Measurements from ENCODE around the gene FBXW5. TPM values are rescaled to one million over a fixed set of nuclear protein-coding genes. Genes with fewer than 3 reads are reported as not detected.

The FBXW5 gene
- total RNA-seq, 3 donors from 2014 or later: 84.0 to 112 (median 95.3) TPM

DNA sequence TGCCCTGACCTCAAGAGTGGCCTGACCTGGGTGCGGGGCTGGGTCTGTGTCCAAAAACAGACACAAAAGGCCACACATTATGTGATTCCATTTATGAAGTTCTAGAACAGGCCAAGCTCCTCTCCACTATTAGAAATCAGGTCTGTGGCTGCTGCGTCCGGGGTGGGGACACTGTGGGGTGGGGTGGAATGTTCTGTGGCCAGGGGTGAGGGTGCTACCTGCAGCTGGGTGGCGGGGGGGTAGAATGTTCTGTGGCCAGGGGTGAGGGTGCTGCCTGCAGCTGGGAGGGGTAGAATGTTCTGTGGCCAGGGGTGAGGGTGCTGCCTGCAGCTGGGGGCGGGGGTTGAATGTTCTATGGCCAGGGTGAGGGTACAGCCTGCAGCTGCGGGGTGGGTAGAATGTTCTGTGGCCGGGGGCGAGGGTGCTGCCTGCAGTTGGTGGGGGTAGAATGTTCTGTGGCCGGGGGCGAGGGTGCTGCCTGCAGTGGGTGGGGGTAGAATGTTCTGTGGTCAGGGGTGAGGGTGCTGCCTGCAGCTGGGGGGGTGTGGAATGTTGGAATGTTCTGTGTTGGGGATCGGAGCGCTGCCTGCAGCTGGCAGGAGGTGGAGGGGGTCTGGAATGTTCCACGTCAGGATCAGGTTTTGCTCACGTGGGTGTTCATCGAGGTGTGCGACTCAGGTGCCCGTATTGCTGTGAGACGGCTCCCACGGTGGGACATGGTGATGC lies 15.8 kb upstream of the FBXW5 start:
- Mint-ChIP-seq H3K27me3 (ENCODE audit: low read depth) (no peaks in the 10 kb centered on the region), H3K4me3 (no peak overlapping the region), H3K9me3 (no peaks in the 10 kb centered on the region), H3K4me1 (ENCODE audit: low read depth) (peaks cover 36% of the 10 kb centered on the region), H3K36me3 (ENCODE audit: insufficient read depth) (no peaks in the 10 kb centered on the region)
- DNase-seq (no peak), ATAC-seq (peak in 1 of 2 donors; percentile 9)

DNA sequence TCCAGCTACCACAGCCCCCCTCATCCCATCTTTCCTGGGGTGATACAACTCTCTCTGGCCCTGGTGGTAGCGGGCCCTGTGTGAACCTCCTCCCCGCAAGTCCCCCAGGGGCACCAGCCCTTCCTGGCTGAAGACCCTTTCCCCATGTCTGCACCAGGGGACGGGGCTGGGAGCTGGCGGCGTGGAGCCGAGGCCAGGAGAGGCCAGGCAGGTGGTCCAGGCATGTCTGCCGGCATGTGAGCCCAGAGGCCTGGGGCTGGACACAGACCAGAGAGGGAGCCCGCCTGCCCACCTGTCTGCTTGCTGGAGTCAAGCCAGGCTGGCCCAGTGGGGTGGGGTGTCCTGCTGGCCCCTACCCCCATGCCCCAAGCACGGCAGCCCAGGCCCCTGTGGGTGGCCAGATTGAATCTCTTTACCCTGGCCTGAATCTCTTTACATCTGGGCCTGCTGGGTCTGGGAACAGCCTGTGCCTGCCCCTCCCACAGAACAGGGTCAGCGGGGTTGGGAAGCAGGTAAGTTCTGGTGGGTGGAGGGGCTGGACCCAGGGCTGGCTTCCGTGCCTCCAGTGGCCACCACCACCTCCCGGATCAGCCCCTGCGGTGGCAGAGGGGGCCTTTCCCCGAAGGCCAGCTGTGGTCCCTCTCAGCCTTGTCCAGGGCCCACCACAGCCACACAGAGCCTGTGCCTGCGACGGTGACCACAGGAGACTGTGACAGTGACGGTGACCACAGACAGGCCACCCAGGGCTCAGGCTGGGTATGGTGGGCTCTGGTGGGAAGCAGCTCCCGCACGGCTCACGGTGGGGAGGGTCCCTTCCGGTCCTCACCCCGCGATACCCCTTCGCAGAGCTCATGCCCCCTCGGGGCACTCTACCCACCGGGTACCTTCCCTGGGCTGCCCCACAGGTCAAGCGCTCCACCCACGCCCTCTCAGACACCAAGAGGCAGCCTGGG lies 14.6 kb upstream of the FBXW5 start:
- DNase-seq: no peak

DNA sequence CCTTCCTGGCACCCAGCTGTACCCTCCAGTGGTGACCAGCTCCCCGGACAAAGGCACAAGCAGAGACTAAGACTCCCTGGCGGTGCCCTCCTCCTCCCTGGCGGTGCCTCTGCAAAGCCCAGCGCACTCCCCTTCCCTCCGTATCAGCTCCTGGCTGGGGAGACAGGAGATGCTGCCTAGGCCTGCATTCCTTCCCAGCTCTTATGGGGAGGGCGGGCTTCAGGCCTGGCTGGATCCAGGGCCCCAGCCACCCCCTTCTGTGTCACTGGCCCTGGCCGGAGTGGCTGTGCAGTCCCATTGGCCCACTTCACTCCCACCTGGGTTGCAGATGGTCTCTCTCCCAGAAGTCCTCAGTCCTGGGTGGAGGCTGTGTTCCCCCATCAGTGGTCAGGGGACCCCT lies 13.9 kb upstream of the FBXW5 start:
- Mint-ChIP-seq H3K4me3 (no peak overlapping the region), H3K9me3 (no peaks in the 10 kb centered on the region), H3K27me3 (ENCODE audit: low read depth) (no peaks in the 10 kb centered on the region), H3K36me3 (ENCODE audit: insufficient read depth) (no peaks in the 10 kb centered on the region), H3K4me1 (ENCODE audit: low read depth) (peaks cover 29% of the 10 kb centered on the region)
- DNase-seq (no peak), ATAC-seq (no peak)

More for the DNA sequence above, 14.6 kb upstream of the FBXW5 start:
- no peaks in the 10 kb centered on the region for H3K36me3 Mint-ChIP-seq (ENCODE audit: insufficient read depth)
- H3K4me1 Mint-ChIP-seq (ENCODE audit: low read depth): peaks cover 29% of the 10 kb centered on the region
- ATAC-seq: no peak
- no peak overlapping the region for H3K4me3 Mint-ChIP-seq
- no peaks in the 10 kb centered on the region for H3K9me3 Mint-ChIP-seq
- no peaks in the 10 kb centered on the region for H3K27me3 Mint-ChIP-seq (ENCODE audit: low read depth)

DNA sequence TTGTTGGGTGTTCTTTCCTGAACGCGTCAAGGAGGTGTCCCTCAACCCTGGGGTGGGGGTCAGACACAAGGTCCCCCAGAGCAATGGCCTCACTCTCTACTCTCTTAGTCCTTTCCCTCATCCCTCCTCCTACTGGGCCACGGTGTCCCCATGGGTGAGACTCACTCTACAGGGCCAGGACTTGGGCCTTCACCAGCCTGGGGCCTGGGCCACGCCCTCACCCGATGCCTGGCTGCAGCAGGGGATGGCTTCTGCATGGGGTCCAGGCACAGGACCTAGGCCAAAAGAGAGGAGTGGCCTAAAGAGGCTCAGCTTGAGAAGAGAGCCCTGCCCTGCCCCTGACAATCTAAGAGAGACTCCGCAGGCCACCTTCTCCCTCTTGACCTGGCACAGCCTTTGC lies 13.4 kb upstream of the FBXW5 start:
- ATAC-seq: no peak
- DNase-seq: no peak
- Mint-ChIP-seq H3K36me3 (ENCODE audit: insufficient read depth) (no peaks in the 10 kb centered on the region), H3K9me3 (no peaks in the 10 kb centered on the region), H3K4me3 (no peak overlapping the region), H3K4me1 (ENCODE audit: low read depth) (peaks cover 24% of the 10 kb centered on the region), H3K27me3 (ENCODE audit: low read depth) (no peaks in the 10 kb centered on the region)

DNA sequence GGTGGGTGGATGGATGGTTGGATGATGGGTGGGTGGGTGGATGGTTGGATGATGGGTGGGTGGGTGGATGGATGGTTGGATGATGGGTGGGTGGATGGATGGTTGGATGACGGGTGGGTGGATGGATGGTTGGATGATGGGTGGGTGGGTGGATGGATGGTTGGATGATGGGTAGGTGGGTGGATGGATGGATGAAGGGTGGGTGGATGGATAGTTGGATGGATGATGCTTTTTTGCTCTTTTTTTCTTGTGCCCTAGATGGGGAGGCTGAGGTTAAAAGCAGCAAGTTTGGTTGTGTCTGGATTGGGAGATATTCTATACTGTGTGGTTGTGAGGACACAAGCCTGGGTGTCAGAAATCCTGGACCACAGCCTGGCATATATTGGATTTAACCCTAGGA lies 12.9 kb upstream of the FBXW5 start:
- H3K27me3 Mint-ChIP-seq (ENCODE audit: low read depth): no peaks in the 10 kb centered on the region

DNA sequence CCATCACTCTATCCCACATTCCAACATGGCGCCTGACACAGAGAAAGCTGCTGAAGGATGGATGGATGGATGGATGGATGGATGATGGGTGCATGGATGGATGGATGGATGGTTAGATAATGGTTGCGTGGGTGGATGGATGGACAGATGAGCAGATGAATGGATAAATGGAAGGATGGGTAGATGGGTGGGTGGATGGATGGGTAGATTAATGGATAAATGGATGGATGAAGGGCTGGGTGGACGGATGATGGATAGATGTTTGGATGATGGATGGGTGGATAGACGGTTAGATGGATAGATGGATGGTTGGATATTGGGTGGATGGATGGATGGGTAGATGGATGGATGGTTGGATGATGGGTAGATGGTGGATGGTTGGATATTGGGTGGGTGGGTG lies 12.1 kb upstream of the FBXW5 start:
- Mint-ChIP-seq H3K9me3 (no peaks in the 10 kb centered on the region), H3K27me3 (ENCODE audit: low read depth) (no peaks in the 10 kb centered on the region), H3K36me3 (ENCODE audit: insufficient read depth) (no peaks in the 10 kb centered on the region), H3K4me3 (no peak overlapping the region), H3K4me1 (ENCODE audit: low read depth) (peaks cover 20% of the 10 kb centered on the region)
- no peak for ATAC-seq
- no peak for DNase-seq

More for the DNA sequence above, 12.9 kb upstream of the FBXW5 start:
- Mint-ChIP-seq H3K4me3 (no peak overlapping the region), H3K4me1 (ENCODE audit: low read depth) (peaks cover 20% of the 10 kb centered on the region), H3K36me3 (ENCODE audit: insufficient read depth) (no peaks in the 10 kb centered on the region), H3K9me3 (no peaks in the 10 kb centered on the region)
- no peak for ATAC-seq
- DNase-seq: no peak

DNA sequence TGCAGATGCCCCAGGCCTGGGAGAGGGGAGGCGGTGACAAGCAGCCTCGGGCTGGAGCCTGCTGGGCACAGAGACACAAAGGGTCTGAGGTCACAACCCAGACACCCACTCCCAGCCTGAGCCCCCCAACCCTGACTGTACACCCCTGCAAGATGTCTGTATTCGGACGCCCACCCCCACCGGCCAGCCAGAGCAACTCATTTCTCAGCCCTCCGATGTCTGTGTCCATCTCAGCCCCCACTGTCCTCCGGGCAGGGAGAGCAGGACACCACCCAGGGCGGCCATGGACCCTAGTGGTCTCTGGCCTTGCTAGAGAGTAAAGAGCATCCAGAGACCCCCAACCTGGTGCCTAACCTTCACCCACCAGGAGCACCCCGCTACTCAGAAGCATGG lies 11.4 kb upstream of the FBXW5 start:
- H3K4me1 Mint-ChIP-seq (ENCODE audit: low read depth): peaks cover 19% of the 10 kb centered on the region
- no peaks in the 10 kb centered on the region for H3K36me3 Mint-ChIP-seq (ENCODE audit: insufficient read depth)
- ATAC-seq (no peak), DNase-seq (no peak)
- no peak overlapping the region for H3K4me3 Mint-ChIP-seq
- no peaks in the 10 kb centered on the region for H3K27me3 Mint-ChIP-seq (ENCODE audit: low read depth)
- no peaks in the 10 kb centered on the region for H3K9me3 Mint-ChIP-seq

DNA sequence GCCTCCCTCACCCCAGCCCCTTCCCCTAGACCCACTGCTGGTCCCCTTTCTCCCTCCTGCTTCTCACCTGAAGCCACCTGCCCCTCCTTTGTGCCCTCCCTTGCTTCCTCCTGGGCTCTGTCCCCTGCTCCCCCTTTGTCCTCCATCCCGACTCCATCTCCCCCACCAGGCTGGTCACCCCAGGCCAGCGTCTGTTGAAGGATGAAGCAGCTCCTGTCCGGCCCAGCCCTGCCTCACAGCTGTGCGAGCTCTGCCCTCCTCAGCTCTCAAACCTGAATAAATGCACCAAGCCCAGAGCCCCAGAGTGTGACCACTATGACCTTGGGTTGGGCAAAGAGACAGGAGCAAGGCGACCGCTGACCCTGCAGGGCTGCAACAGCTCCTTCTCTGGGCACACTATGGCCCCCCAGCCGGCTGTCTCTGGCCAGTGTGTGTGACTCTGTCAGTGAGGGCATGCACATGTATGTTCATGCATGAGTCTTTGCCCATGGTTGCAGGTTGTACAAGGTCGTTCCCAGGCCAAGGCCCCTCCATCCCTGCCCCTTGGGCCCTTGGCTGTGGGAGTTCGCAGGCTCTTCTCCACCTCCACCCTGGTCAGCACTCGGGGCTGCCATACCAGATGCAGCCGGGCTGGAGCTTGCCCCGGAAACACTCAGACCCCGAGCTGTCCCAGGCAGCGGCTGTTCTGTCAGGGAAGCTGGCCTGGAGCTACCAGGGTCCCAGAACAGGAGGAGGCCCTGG lies 10.8 kb upstream of the FBXW5 start:
- Mint-ChIP-seq H3K36me3 (ENCODE audit: insufficient read depth) (no peaks in the 10 kb centered on the region), H3K27me3 (ENCODE audit: low read depth) (no peaks in the 10 kb centered on the region)

DNA sequence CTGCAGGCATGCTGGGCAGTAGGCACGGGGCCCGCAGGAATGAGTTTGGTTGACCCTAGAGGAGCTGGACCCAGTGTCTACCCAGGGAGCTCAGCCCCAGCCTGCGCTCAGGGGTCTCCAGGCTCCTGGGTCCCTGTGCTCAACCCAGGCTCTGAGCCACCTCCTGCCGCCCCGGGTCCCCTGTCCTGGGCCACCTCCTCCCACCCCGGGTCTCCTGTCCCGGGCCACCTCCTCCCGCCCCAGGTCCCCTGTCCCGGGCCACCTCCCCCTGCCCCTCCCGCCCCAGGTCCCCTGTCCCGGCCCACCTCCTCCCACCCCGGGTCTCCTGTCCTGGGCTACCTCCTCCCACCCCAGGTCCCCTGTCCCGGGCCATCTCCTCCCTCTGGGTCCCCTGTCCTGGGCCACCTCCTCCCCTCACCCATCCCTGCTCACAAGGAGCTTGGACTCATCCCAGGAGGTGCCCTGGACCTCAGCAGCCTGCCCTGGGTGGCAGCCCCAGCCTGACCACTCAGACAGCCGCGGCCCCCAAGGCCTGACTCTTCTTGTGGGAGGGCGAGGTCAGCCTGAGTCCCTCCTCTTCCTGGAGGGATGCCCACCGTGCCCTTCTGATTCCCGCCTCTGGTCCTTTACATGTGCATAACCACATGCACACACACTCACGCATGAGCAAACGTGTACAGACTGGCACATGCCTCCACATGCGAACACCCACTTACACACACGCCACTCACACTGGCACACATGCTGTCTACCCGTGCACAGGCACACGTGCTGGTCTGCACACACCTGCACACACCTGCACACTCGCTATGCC lies 9.9 kb upstream of the FBXW5 start:
- Mint-ChIP-seq H3K4me3 (no peak overlapping the region), H3K27me3 (ENCODE audit: low read depth) (no peaks in the 10 kb centered on the region), H3K4me1 (ENCODE audit: low read depth) (peaks cover 11% of the 10 kb centered on the region), H3K36me3 (ENCODE audit: insufficient read depth) (no peaks in the 10 kb centered on the region), H3K9me3 (no peaks in the 10 kb centered on the region)
- no peak for DNase-seq
- no peak for ATAC-seq

More for the DNA sequence above, 10.8 kb upstream of the FBXW5 start:
- Mint-ChIP-seq H3K9me3 (no peaks in the 10 kb centered on the region), H3K4me1 (ENCODE audit: low read depth) (peaks cover 15% of the 10 kb centered on the region), H3K4me3 (no peak overlapping the region)
- no peak for DNase-seq
- ATAC-seq: no peak

DNA sequence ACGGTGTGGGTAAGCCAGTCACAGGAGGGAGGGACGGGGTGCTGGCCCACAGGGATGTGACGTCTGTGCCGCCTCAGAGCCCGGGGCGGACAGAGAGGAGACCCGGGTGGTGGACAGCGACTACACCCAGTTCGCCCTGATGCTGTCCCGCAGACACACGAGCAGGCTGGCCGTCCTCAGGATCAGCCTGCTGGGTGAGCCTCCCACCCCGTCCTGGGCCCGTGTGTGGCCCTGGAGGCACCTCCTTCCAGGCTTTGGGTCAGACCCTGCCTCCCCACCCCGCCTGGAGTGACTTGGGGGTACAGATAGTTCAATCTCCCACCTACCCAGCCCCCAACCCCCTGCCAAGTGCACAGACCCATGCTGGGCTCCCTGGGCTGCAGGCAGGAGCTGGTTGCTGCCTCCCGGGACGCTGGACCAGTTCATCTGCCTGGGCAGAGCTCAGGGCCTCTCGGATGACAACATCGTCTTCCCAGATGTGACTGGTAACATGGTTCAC lies 9.3 kb upstream of the FBXW5 start:
- no peak for ATAC-seq
- H3K27me3 Mint-ChIP-seq (ENCODE audit: low read depth): no peaks in the 10 kb centered on the region
- no peaks in the 10 kb centered on the region for H3K36me3 Mint-ChIP-seq (ENCODE audit: insufficient read depth)
- H3K4me1 Mint-ChIP-seq (ENCODE audit: low read depth): peaks cover 8% of the 10 kb centered on the region
- DNase-seq: no peak
- no peak overlapping the region for H3K4me3 Mint-ChIP-seq
- no peaks in the 10 kb centered on the region for H3K9me3 Mint-ChIP-seq

DNA sequence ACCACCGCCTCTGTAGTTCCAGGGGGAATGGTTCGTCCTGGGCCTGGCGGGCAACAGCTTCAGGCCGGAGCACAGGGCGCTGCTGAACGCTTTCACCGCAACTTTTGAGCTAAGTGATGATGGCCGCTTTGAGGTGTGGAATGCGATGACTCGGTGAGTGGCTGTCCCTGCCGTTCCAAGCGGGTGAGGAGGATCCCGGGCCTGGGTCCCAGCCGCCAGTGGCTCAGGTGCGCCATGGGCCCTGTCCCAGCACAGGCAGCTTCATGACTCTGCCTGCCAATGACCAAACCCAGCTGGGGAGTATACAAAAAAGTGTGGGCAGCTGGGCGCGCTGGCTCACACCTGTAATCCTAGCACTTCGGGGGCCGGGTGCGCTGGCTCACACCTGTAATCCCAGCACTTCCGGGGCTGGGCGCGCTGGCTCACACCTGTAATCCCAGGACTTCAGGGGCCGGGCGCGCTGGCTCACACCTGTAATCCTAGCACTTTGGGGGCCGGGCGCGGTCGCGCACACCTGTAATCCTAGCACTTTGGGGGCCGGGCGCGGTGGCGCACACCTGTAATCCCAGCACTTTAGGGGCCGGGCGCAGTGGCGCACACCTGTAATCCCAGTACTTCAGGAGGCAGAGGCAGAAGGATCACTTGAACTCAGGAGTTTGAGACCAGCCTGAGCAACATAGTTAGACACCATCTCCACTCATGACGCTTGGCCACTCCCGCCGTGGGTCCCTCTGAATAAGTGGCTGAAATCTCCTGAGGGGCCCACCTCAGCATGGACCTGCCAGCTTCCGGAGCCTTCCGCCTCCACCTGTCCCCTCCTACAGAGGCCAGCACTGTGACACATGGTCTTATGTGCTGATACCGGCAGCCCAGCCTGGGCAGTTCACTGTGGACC lies 8.6 kb upstream of the FBXW5 start:
- H3K36me3 Mint-ChIP-seq (ENCODE audit: insufficient read depth): no peaks in the 10 kb centered on the region
- DNase-seq (no peak), ATAC-seq (no peak)
- H3K4me3 Mint-ChIP-seq: no peak overlapping the region
- H3K9me3 Mint-ChIP-seq: no peaks in the 10 kb centered on the region
- peaks cover 8% of the 10 kb centered on the region for H3K4me1 Mint-ChIP-seq (ENCODE audit: low read depth)
- H3K27me3 Mint-ChIP-seq (ENCODE audit: low read depth): no peaks in the 10 kb centered on the region

DNA sequence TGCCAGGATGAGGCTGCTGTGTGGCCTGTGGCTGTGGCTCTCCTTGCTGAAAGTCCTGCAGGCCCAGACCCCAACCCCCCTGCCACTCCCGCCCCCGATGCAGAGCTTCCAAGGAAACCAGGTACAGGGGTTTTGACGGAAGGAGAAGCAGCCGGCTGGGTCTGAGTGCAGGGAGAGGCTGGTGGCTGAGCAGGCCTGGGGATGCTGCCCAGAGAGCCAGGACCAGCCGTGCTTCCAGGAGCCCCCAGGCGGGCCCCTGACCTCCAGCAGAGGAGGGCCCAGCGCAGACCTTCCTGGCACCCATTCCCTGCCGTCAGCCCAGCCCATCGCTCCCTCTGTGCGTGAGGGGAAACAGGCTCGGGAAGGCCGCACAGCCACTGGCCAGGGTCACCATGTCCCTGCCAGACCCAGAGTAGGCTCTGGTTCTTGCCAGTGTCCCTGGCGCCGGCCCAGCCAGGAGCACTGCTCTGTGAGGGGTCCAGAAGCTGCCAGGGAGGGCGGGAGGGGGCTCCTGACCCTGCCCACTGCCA lies 7.8 kb upstream of the FBXW5 start:
- Mint-ChIP-seq H3K27me3 (ENCODE audit: low read depth) (no peaks in the 10 kb centered on the region), H3K4me3 (no peak overlapping the region), H3K36me3 (ENCODE audit: insufficient read depth) (no peaks in the 10 kb centered on the region), H3K9me3 (no peaks in the 10 kb centered on the region), H3K4me1 (ENCODE audit: low read depth) (peaks cover 8% of the 10 kb centered on the region)
- DNase-seq (no peak), ATAC-seq (no peak)
